Measurements from ENCODE around the gene ARHGAP1. TPM values are rescaled to one million over a fixed set of nuclear protein-coding genes. Genes with fewer than 3 reads are reported as not detected.

Gene ARHGAP1
- total and polyA plus RNA-seq, 2 donors (not counting 3 experiments of a cell fraction or from before 2014, with no cell fraction given) = 30.9 to 58.2 TPM

DNA sequence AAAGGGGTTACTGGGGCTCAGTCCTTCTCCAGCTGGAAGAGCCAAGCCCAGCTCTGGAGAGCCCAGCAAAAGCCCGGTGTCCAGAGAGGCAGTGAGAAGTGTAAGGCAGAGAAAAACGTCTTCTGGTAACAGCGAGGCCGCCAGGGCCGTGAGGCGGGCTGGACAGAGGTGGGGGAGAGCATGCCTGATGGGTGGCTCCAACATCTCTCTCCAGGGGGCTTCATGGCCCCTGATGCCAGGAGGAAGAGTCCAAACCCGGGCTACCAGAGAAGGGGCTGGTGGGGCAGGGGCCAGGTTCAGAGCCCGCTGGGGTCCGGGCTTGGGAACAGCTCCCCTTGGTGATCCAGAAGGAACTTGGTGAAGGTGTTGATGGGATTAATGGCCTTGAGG lies 21.7 kb downstream of the ARHGAP1 start:
- Histone ChIP-seq H3K4me2 (ENCODE audit: insufficient read depth, low read length) (no peak overlapping the region), H3K4me3 (replicated peaks in 1 of 3; ENCODE audit: insufficient read depth in 1 of 3, low read depth in 1 of 3, low read length in 3 of 3) (no peak overlapping the region), H3K27ac (ENCODE audit: insufficient read depth, low read depth, low read length) (no peak overlapping the region), H3K9me3 (replicated peaks; ENCODE audit: control insufficient read depth, insufficient read depth, low read length) (no peaks in the 10 kb centered on the region), H3K4me1 (ENCODE audit: control insufficient read depth, extremely low read depth, insufficient read depth, low read length) (no peaks in the 10 kb centered on the region), H3K79me2 (ENCODE audit: control insufficient read depth, insufficient read depth, low read length) (no peaks in the 10 kb centered on the region), H3K9me1 (replicated peaks; ENCODE audit: control insufficient read depth, extremely low read depth, insufficient read depth, low read length) (no peaks in the 10 kb centered on the region), H4K20me1 (replicated peaks; ENCODE audit: control insufficient read depth, extremely low read depth, insufficient read depth, low read length) (no peaks in the 10 kb centered on the region), H3K36me3 (ENCODE audit: control insufficient read depth in 2 of 2, extremely low read depth in 1 of 2, insufficient read depth in 2 of 2, low read length in 2 of 2) (peaks cover 0 to 32% of the 10 kb centered on the region in 2 experiments), H3K27me3 (ENCODE audit: control insufficient read depth in 2 of 2, insufficient read depth in 2 of 2, low read length in 2 of 2) (no peaks in the 10 kb centered on the region), H3K9ac (replicated peaks; ENCODE audit: extremely low read depth, insufficient read depth, low read length) (no peak overlapping the region), H2AFZ (ENCODE audit: low read depth, low read length) (no peak overlapping the region)
- no TSS peak for BruUV-seq (replicated peaks)
- intact Hi-C loops (cut with micrococcal nuclease) (no loop called here), dilution Hi-C loops (cut with MboI; ENCODE audit: extremely low pct_ligation_motif_present, low sequenced_read_pairs) (no loop called here)
- FAIRE-seq = no peak
- TF ChIP-seq, protein P1, sequence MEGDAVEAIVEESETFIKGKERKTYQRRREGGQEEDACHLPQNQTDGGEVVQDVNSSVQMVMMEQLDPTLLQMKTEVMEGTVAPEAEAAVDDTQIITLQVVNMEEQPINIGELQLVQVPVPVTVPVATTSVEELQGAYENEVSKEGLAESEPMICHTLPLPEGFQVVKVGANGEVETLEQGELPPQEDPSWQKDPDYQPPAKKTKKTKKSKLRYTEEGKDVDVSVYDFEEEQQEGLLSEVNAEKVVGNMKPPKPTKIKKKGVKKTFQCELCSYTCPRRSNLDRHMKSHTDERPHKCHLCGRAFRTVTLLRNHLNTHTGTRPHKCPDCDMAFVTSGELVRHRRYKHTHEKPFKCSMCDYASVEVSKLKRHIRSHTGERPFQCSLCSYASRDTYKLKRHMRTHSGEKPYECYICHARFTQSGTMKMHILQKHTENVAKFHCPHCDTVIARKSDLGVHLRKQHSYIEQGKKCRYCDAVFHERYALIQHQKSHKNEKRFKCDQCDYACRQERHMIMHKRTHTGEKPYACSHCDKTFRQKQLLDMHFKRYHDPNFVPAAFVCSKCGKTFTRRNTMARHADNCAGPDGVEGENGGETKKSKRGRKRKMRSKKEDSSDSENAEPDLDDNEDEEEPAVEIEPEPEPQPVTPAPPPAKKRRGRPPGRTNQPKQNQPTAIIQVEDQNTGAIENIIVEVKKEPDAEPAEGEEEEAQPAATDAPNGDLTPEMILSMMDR (IDR thresholded peaks at IDR 0.05; ENCODE audit: extremely low read depth in 1 of 2, insufficient read depth in 1 of 2, low read depth in 1 of 2, low read length in 2 of 2) = no peak
- no peak for TF ChIP-seq POLR2A (IDR thresholded peaks at IDR 0.05; ENCODE audit: low read depth, low read length)
- no peak for TF ChIP-seq JUN (IDR thresholded peaks at IDR 0.05; ENCODE audit: borderline replicate concordance, insufficient read depth, insufficient read length, low read depth)
- no peak for TF ChIP-seq FOS (IDR thresholded peaks at IDR 0.05; ENCODE audit: borderline replicate concordance, insufficient read depth, low read length)
- no peak for TF ChIP-seq POLR2AphosphoS5 (IDR thresholded peaks at IDR 0.05; ENCODE audit: insufficient read depth, low read depth, low read length)
- TF ChIP-seq, protein P2, sequence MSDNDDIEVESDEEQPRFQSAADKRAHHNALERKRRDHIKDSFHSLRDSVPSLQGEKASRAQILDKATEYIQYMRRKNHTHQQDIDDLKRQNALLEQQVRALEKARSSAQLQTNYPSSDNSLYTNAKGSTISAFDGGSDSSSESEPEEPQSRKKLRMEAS (IDR thresholded peaks at IDR 0.05; ENCODE audit: insufficient read depth, insufficient read length) = no peak
- no peak for TF ChIP-seq MYC (IDR thresholded peaks at IDR 0.05; ENCODE audit: low read depth, low read length)
- no peak for TF ChIP-seq EZH2 (IDR thresholded peaks at IDR 0.05; ENCODE audit: borderline replicate concordance, low read depth, low read length, severe bottlenecking)
- TF ChIP-seq GATA2 (IDR thresholded peaks at IDR 0.05; ENCODE audit: insufficient read depth, insufficient read length, low read depth, low read length) = no peak
- no peak for DNase-seq (ENCODE audit: low read depth, low spot score)
- CTCF ChIA-PET = no interaction called here
- POLR2A ChIA-PET = no interaction called here
